GM12874 (cell line): ENCODE measurements around the gene C3orf18.

ENCODE experiments used
- CTCF ChIP-seq: IDR thresholded peaks from 2 replicates; pipeline ENCODE4 v1.5.1; 2011; ENCODE audit warnings: low read depth, mild to moderate bottlenecking, control low read depth, low read length, moderate library complexity; ENCODE audit not compliant: insufficient read depth

Gene C3orf18

GRCh38 chr3:50600841-50601591 lies 33.5 kb upstream of the C3orf18 start:
- no peak for TF ChIP-seq CTCF

GRCh38 chr3:50600141-50600753 lies 32.7 kb upstream of the C3orf18 start:
- no peak for TF ChIP-seq CTCF

GRCh38 chr3:50599716-50600118 lies 32.2 kb upstream of the C3orf18 start:
- no peak for TF ChIP-seq CTCF

GRCh38 chr3:50599115-50599715 lies 31.7 kb upstream of the C3orf18 start:
- no peak for TF ChIP-seq CTCF

- no peak for TF ChIP-seq CTCF
Observed at GRCh38 chr3:50594253-50594785, 26.8 kb upstream of the C3orf18 start.

- no peak for TF ChIP-seq CTCF
Observed at GRCh38 chr3:50592568-50592967, 25.0 kb upstream of the C3orf18 start.

GRCh38 chr3:50591196-50591741 lies 23.7 kb upstream of the C3orf18 start:
- TF ChIP-seq CTCF: no peak
